ENCODE measurements around the gene C18orf63.
"Not testable (repeated sequence)": the region's sequence is repeated elsewhere in the genome, so short reads cannot be mapped to it uniquely, and the experiment has no call there.

C18orf63 gene

DNA sequence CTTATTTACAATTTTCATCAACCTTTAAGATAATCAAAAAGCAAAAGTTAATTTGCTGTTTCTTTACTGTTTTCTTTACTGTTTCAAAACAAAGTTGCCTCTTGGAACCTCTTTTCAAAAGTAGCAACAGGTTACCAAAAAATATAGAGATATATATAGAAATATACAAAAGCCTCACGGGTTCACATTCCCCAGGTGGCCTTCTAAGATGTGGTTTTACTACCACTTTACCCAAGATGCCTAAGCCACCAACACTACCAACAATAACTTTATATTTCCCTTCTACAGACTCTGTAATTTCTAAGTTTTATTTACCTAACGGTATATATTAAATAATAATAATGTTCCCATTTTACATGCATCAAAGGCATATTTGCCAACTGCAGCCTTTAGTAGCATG is 28.8 kb upstream of the C18orf63 start:
- DNase-seq = no peak

- DNase-seq = no peak
Observed at GRCh38 chr18:74288041-74288440, 27.6 kb upstream of the C18orf63 start.

DNA sequence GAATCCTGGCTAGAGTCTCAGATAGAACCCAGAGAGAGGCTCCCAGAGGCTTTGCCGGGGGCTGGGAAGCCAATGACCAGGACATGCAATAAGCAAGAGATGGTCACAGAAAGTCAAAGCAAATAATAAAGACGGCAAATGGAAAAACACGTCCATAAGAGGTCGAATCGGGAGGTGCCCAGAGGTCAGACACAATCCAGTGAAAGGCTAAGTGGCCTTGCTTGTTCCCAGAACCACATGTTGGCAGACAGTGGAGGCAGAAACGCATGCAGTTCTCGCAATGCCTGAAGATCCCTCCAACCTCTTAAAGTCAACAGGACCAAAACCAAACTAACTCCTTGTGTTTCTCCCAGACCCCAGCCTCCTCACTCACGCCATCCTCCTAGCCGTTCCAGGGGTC is 26.9 kb upstream of the C18orf63 start:
- DNase-seq = no peak

DNA sequence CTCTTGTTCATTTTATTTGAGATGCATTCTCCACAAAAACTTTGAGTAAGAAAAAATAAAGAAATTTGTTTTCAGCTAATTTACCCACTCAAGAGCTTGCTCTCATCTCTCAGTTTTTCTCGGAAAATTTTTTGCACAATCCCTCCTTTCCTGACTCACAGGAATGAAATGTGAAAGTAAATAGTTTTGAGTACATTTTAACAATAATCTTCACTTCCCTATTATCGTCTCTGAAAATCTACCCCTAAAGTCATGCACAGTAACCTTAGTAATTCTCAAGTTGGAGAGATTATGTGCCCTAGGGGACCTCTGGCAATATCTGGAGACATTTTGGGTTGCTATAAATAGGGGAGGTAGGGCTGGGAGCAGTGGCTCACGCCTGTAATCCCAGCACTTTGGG is 26.5 kb upstream of the C18orf63 start:
- no peak for DNase-seq

- no peak for DNase-seq
Observed at GRCh38 chr18:74290021-74290420, 25.6 kb upstream of the C18orf63 start.

DNA sequence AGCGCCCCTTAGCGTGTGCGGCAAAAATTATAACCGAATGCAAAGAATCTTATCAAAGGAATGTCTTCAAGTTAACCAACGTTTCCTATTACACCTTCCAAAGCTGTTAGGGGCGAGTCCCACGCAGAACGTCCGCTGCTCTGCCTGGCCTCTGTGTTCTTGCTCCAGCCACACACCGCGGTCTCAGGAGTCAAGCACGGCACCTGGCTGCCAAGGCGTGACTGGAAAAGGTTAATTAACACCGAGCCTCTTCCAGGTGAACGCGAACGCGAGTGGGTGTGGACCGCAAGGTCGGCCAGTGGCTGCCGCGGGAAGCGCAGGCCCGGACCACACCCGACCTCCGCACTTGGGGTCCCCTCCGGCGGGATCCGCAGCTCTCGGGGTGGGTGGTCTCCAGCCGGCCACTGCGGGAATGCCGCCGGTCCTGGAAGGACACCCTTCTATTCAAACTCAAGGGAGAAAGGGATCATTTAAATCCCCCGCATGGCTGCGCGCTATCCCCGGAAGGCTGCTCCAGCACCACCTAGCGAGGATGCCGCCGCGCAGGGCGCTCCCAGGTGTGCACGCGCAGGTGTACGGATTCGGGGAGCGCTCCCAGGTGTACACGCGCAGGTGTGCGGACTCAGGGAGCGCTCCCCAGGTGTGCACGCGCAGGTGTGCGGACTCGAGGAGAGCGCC is 24.7 kb upstream of the C18orf63 start:
- DNase-seq = no peak

DNA sequence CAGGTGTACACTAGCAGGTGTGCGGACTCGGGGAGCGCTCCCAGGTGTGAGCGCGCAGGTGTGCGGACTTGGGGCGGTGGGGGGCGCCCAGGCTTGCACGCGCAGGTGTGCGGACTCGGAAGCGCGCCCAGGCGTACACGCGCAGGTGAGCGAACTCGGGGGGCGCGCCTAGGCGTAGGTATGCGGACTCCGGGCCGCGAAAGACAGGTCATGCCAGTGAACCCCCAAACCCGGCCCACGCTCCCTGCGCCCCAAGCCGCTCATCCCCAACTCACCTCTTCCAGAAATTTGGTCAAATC is 24.2 kb upstream of the C18orf63 start:
- DNase-seq = no peak

DNA sequence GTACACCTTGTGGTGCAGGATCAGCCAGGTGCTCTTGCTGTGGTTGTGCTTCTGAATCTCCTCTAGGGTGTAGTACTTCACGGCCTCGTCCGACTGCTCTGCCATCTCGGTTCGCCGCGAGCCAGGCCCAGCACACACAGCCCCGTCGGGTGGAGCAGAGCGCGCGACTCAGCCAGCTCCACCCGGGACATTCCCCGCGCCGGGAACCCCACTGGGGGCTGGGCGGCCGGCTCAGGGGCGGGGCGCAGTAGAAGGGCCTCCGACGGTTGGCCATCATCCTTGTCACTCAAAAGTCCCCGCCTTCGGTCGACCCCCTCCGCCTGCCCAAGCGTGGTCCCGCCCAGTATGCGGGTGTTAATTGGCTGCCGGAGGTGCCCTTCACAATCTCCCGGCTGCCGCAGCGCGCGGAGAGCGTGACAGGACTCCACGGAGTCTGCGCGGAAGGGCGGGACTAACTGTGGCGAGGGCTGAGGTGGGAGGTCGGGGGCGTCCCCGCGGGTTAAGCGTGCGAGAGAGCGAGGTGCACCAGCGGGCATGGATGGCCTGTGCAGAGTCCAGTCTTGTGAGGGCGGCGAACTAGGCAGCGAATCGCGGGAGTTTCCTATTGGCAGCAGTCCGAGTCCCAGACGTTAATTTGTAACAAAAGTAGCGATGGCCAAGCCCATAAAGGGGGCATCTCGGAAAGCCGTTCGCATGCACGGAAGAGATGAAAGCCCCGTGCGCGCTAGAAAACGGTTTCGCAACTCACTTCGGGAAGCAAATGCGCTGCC is 23.7 kb upstream of the C18orf63 start, which contains the start of gene CYB5A:
CYB5A (minus strand) TSS at position 193 of the 770 bp plus-strand sequence; CDS start at position 105, 88 bp downstream.
- peak; percentile 92 for DNase-seq

- DNase-seq = no peak
Observed at GRCh38 chr18:74292541-74292858, 23.1 kb upstream of the C18orf63 start.

DNA sequence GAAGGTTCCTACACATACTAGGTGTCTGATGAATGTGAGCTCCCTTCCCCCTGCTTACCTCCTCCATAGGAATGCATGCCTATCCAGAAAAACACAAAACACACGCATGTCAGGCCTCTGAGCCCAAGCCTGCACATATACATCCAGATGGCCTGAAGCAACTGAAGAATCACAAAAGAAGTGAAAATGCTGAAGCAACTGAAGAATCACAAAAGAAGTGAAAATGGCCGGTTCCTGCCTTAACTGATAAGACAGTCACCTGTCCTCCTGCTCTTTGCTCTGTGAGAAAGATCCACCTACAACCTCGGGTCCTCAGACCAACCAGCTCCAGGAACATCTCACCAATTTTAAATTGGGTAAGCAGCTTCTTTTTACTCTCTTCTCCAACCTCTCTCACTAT is 22.7 kb upstream of the C18orf63 start:
- not testable (repeated sequence) for DNase-seq

GRCh38 chr18:74294526-74294925 is 21.1 kb upstream of the C18orf63 start:
- DNase-seq = no peak

GRCh38 chr18:74299162-74299561 is 16.5 kb upstream of the C18orf63 start:
- DNase-seq = no peak

- DNase-seq = no peak
Observed at GRCh38 chr18:74299746-74300145, 15.9 kb upstream of the C18orf63 start.

- no peak for DNase-seq
Observed at GRCh38 chr18:74303306-74303705, 12.3 kb upstream of the C18orf63 start.

DNA sequence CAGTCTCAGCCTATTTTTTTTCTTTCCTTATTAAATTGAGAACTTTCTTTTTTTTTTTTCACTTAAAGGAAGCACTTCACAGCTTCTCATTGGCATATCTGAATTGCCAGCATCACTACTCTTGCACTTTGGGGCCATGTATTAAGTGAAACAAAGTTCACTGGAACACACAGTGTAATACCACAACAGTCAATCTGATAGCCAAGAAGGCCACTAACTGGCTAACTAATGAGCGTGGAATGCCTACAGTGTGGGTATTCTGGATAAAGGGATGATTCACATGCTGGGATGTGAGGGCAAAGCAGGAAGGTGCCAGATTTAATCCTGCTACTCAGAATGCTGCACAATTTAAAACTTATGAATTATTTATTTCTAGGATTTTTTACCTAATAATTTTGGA is 11.7 kb upstream of the C18orf63 start:
- DNase-seq = no peak

DNA sequence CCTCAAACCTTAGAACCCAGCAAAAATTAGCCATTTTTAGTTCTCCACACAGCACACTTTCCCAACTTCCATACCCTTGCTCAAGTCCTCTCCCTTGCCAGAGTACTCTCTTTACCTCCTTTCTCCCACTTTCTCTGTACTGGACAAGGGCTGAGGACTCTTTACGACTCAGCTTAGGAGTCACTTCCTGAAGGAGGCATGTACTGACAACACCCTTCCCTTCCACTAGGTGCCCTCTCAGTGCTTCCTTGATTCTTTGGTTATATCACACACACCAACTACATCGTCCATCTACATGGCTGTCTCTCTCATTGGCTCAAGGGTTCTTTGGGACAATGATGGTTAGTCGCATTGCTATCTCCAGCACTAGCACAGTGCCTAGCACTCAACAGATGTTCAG is 5.2 kb upstream of the C18orf63 start:
- DNase-seq = no peak

DNA sequence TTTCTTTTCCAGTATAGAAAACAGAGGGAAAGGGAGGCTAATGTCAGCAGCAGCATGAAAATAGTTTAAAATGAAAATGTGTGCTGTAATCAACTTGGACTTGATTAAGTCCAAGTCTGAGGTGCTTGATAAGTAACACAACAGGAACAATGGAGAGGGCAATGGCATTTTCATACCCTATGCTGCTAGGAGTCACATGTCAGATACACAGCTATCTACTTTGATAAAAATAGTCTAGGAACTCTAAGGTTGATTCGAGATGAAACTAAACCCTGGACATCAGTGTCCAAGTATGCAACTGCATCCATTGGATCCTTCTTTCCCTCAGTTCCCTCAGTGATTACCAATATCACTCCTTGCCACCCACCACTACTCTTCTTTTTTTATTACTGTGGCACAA is 4.6 kb upstream of the C18orf63 start:
- DNase-seq = no peak

DNA sequence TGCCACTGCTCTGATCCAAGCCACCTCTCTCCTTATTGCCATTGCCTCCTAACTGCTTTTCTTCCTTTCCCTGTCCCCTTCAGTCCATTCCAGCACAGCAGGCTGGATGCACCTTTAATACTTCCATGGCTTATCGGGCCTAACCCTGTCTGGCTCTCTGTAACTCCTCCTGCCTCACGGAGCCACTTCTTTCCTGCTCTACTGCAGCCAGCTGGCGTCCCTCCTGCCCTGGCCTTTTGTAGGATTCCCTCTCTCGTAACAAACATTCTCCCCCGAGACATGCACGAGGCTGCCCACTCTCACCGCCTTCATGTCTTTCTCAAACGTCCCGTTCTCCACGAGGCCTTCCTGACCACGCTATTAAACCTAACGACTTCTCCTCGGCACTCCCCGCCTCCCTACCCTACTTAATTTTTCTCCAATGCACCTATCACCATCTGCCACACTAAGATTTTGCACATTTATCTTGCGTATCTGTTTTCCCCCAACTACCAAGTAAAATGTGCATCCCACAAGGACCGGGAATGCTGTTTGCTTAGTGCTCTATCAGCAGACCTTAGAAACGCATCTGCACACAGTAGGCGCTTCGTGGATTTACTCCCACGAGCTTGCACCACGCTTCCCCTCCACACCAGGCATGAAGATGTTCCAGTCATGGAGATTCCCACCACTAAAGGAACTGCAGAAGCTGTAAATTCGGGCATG is 728 bp upstream of the C18orf63 start:
- no peak for DNase-seq

DNA sequence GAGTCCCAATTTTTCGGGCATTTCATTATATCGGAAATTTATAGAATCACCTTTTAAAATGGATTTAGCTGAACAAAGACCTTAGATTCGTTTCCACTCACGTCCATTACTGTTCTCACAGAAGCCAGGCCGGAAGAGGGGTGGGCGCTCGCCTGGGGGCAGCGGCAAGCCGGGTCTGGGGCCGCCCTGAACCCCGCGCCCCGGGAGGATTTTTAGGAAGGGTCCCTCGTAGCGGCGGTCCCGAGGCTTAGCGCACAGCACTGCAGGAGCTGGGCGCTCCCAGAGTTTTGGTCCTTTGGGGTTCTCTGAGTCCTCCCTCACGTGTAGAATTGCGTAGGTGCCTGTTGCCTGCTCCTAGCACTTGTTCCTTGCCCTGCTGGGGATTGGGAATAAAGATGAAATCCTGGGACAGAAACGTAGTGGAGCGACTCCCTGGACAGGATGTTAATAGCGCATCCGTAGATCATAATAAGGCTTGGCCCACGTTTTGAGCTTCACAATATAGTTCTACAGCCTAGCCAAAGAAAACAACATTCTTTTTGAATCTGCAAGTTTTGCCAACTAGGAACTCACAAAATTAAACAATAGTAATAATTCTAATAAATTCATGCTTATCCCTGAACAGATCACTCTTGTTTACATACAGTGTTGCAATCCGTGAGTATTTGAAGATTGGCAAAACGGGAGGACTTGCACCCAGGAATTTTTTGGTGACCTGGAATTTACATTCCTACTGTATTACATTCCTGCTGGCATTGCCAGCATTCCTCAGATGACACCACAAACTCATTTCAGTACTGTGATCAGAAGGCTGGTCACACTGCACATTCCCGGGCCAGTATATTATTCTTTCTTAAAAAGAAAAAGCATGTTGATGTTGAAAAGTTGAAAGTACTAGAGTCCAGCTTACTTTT is 875 bp downstream of the C18orf63 start:
- DNase-seq = no peak

DNA sequence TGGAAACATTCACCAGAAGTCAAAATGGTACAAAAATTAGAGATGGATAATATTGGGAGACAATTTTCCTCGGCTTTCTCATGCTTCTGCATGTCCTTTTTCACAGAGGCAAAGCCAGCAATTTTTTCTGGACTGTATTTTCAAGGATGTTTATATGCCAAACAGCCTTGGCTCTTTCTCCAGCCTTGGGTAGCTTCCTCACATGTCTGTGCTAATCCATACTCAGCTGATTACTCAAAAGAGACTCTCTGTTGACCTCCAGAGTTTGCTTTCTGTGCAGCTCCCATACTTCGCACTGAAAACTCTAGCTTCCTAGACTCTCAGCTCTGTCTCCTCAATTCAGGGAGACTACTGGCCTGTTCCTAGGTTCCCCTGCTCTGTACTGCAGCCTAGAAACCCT is 10.6 kb downstream of the C18orf63 start:
- no peak for DNase-seq

DNA sequence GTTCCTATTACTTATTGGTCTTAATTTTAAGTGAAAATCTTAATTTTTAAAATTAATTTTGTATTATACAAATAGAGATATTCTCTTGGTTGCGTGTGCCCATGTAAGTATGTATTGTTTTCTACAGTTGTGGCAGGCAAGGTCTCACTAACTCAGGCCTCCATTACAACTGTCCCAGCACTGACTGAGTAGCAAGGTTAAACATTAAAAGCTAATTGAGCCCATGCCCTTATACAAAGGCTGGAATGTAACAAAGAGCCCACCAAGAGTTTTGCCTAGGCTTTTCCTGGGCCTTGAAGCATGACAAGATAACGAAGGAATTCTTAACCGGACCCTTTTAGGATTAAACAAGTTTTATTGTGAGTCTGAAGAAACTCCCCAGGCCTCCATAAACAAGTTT is 11.2 kb downstream of the C18orf63 start:
- not testable (repeated sequence) for DNase-seq

DNA sequence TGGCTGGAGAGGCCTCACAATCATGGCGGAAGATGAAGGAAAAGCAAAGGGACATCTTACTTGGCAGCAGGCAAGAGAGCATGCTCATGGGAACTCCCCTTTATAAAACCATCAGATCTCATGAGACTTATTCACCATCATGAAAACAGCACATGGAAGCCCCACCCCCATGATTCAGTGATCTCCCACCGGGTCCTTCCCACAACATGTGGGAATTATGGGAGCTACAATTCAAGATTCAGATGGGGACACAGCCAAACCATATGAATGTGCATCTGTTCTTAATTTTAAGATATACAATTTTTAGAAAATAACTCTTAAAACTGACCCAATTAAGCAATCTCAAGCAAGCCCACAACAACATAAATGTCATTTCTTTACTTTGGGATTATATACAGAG is 12.6 kb downstream of the C18orf63 start:
- DNase-seq = no peak

DNA sequence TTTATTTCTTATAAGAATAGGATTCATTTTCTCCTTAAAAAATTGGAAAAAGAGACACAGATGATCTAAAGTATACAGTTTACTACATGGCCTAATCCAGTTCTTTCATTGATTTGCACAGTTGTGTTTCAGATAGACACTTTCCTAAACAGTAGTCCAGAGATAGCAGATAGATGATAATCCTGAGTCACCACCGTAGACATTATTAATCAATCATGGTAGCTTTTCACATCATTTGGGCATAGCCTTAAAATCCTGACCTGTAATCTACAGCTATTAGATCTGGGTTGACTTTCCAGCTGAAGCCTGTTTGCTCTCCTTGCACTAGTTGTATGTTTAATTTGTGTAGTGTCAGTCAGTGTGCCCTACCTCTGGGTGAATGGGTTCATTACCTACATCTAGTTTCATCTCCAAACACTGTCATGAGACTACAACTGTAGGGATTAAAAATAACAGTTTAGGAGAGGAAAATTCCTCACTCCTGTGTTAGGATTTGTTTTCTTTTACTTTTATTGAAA is 14.1 kb downstream of the C18orf63 start:
- no peak for DNase-seq
